DOHH2 (cell line): ENCODE data around the gene OR5AC2.

ENCODE experiments used
- H3F3A ChIP-seq: fragments of 200-600 bp; sonication (generic), shearing (Covaris generic); 2 replicates; pipeline ENCODE4 v1.6.0; 2016; ENCODE audit warnings: antibody characterized with exemption, mild to moderate bottlenecking; ENCODE audit not compliant: control insufficient read depth, insufficient read depth
- H3K27ac ChIP-seq: fragments of 200-600 bp; sonication (generic); 2 replicates; pipeline ENCODE4 v1.5.1; 2014; ENCODE audit warnings: low read depth, mild to moderate bottlenecking, low read length, moderate library complexity
- H3K27me3 ChIP-seq: fragments of 200-600 bp; sonication (generic); 2 replicates; pipeline ENCODE4 v1.6.1; 2014; ENCODE audit warnings: mild to moderate bottlenecking, low read length, mixed read lengths; ENCODE audit not compliant: control insufficient read depth
- H3K36me3 ChIP-seq: fragments of 200-600 bp; sonication (generic); 2 replicates; pipeline ENCODE4 v1.6.1; 2014; ENCODE audit warnings: mild to moderate bottlenecking, low read length, moderate library complexity, mixed read lengths; ENCODE audit not compliant: control insufficient read depth
- H3K4me1 ChIP-seq: fragments of 200-600 bp; sonication (generic); 2 replicates; pipeline ENCODE4 v1.6.1; 2014; ENCODE audit warnings: mild to moderate bottlenecking, low read length, mixed read lengths; ENCODE audit not compliant: control insufficient read depth
- H3K4me2 ChIP-seq: fragments of 200-600 bp; sonication (generic); 2 replicates; pipeline ENCODE4 v1.6.0; 2014; ENCODE audit warnings: mild to moderate bottlenecking, low read length, moderate library complexity
- H3K4me3 ChIP-seq: fragments of 200-600 bp; sonication (generic); 2 replicates; pipeline ENCODE4 v1.5.1; 2014; ENCODE audit warnings: mild to moderate bottlenecking, low read length, mixed read lengths
- H3K79me2 ChIP-seq: fragments of 200-600 bp; sonication (generic); 2 replicates; pipeline ENCODE4 v1.6.1; 2014; ENCODE audit warnings: mild to moderate bottlenecking, low read length, mixed read lengths; ENCODE audit not compliant: control insufficient read depth
- H3K9me2 ChIP-seq: fragments of 200-600 bp; sonication (generic); replicated peaks from 2 replicates; pipeline ENCODE4 v1.6.1; 2014; ENCODE audit warnings: mild to moderate bottlenecking, low read length, mixed read lengths; ENCODE audit not compliant: control insufficient read depth
- H3K9me3 ChIP-seq: fragments of 200-600 bp; sonication (generic); 2 replicates; pipeline ENCODE4 v1.6.1; 2014; ENCODE audit warnings: antibody characterized with exemption, low read length, mixed read lengths; ENCODE audit not compliant: control insufficient read depth, insufficient read depth
- H4K20me1 ChIP-seq: fragments of 200-600 bp; sonication (generic); 2 replicates; pipeline ENCODE4 v1.6.0; 2014; ENCODE audit warnings: low read depth, mild to moderate bottlenecking, antibody characterized with exemption, low read length, moderate library complexity; ENCODE audit not compliant: control insufficient read depth, insufficient read depth
- EZH2phosphoT487 ChIP-seq: fragments of 200-600 bp; sonication (generic); IDR thresholded peaks from 2 replicates; pipeline ENCODE4 v1.6.1; 2017; ENCODE audit warnings: borderline replicate concordance, mild to moderate bottlenecking, antibody characterized with exemption, low read length, moderate library complexity, mixed read lengths
- TF ChIP-seq, protein P1 (sequence below): fragments of 200-600 bp; sonication (generic); IDR thresholded peaks from one replicate; pipeline ENCODE4 v1.5.1; 2014; ENCODE audit warnings: antibody characterized with exemption, mild to moderate bottlenecking, low read depth, low read length; ENCODE audit not compliant: poor library complexity, severe bottlenecking

Gene OR5AC2, protein sequence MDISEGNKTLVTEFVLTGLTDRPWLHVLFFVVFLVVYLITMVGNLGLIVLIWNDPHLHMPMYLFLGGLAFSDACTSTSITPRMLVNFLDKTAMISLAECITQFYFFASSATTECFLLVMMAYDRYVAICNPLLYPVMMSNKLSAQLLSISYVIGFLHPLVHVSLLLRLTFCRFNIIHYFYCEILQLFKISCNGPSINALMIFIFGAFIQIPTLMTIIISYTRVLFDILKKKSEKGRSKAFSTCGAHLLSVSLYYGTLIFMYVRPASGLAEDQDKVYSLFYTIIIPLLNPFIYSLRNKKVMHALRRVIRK

DNA sequence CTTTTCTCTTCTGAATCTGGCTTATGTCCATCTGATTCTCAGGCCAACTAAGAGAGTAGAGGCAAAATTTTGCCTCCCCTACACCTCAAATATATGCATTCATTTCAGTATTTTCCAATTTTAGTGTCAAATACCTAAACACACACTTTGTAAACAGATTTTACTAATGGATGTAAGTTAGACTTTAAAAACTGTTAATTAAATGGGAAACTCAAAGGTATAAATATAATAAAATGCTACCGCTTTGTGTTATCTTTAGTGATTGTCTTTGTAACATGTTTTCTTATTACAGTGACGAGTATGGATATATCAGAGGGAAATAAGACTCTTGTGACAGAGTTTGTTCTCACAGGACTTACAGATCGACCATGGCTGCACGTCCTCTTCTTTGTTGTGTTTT is at the start of gene OR5AC2:
Gene OR5AC2, plus strand, starts transcription at position 301 of the 400 bp plus-strand sequence. Its CDS starts 0 bp downstream, at position 301.
- no peaks in the 10 kb centered on the region for H3K9me2 ChIP-seq
- H3K4me1 ChIP-seq: no peaks in the 10 kb centered on the region
- no peaks in the 10 kb centered on the region for H3K36me3 ChIP-seq
- H3K27ac ChIP-seq: no peak within 1 kb of the TSS
- no peaks in the 10 kb centered on the region for H3K9me3 ChIP-seq
- H3K4me2 ChIP-seq: no peak within 1 kb of the TSS
- H3K4me3 ChIP-seq: no peak within 1 kb of the TSS
- no peaks in the 10 kb centered on the region for H4K20me1 ChIP-seq
- H3K79me2 ChIP-seq: no peaks in the 10 kb centered on the region
- no peaks in the 10 kb centered on the region for H3F3A ChIP-seq
- no peak for TF ChIP-seq EZH2phosphoT487
- TF ChIP-seq, protein P1, sequence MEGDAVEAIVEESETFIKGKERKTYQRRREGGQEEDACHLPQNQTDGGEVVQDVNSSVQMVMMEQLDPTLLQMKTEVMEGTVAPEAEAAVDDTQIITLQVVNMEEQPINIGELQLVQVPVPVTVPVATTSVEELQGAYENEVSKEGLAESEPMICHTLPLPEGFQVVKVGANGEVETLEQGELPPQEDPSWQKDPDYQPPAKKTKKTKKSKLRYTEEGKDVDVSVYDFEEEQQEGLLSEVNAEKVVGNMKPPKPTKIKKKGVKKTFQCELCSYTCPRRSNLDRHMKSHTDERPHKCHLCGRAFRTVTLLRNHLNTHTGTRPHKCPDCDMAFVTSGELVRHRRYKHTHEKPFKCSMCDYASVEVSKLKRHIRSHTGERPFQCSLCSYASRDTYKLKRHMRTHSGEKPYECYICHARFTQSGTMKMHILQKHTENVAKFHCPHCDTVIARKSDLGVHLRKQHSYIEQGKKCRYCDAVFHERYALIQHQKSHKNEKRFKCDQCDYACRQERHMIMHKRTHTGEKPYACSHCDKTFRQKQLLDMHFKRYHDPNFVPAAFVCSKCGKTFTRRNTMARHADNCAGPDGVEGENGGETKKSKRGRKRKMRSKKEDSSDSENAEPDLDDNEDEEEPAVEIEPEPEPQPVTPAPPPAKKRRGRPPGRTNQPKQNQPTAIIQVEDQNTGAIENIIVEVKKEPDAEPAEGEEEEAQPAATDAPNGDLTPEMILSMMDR: no peak
- no peaks in the 10 kb centered on the region for H3K27me3 ChIP-seq

DNA sequence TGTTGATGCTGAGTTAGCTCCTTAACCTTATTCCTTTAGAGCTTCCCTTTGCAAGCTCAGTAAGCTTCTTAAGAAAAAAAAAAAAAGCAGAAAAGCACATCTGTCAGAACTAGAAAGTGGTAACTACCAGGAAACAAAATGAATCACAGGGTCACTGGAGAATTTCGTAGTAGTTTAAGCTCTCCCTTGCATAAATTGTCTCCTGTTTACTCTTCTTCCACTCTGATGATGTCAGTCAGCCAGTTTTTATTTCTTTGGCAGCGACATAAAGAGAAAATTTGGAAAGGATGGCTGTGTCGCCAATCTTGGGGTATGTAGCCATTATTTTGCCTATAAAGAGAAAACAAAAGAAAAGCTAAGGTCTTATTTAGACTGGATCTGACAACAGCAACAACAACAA is 48.7 kb upstream of the OR5AC2 start:
- Histone ChIP-seq H3K27ac (no peak overlapping the region), H3K9me3 (no peaks in the 10 kb centered on the region), H3K27me3 (peaks cover 7% of the 10 kb centered on the region; the same call in 1 of the 2 replicates), H4K20me1 (no peaks in the 10 kb centered on the region), H3K4me3 (no peak overlapping the region), H3K79me2 (no peaks in the 10 kb centered on the region), H3K4me2 (no peak overlapping the region), H3K36me3 (no peaks in the 10 kb centered on the region), H3F3A (no peaks in the 10 kb centered on the region), H3K9me2 (no peaks in the 10 kb centered on the region), H3K4me1 (peaks cover 3% of the 10 kb centered on the region)
- no peak for TF ChIP-seq EZH2phosphoT487
- TF ChIP-seq, protein P1: no peak

DNA sequence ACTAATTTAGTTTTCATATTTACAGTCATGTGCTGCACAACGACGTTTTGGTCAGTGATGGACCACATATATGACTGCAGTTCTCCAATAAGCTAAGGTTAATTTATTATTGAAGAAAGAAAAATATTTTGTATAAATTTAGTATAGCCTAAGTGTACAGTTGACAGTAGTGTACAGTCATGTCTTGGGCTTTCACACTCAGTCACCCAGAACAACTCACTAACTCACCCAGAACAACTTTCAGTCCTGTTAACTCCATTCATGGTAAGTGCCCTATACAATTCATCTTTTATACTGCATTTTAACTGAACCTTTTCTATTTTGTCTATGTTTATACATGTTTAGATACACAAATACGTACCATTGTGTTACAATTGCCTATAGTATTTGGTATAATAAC is 48.1 kb upstream of the OR5AC2 start:
- Histone ChIP-seq H3K36me3 (no peaks in the 10 kb centered on the region), H3K9me2 (no peaks in the 10 kb centered on the region), H3K4me1 (peaks cover 3% of the 10 kb centered on the region), H3K4me2 (peak overlapping the region; percentile 96), H3K4me3 (peak overlapping the region; percentile 85), H3F3A (no peaks in the 10 kb centered on the region), H3K9me3 (no peaks in the 10 kb centered on the region), H4K20me1 (no peaks in the 10 kb centered on the region), H3K79me2 (no peaks in the 10 kb centered on the region), H3K27ac (no peak overlapping the region), H3K27me3 (peaks cover 7% of the 10 kb centered on the region; the same call in 1 of the 2 replicates)
- TF ChIP-seq, protein P1: no peak
- no peak for TF ChIP-seq EZH2phosphoT487
